Measurements from ENCODE around the gene HSPA12A. TPM values are rescaled to one million over a fixed set of nuclear protein-coding genes. Genes with fewer than 3 reads are reported as not detected.

Gene HSPA12A
- total RNA-seq, 1 experiment from 2014 or later, result 3.1 TPM

DNA sequence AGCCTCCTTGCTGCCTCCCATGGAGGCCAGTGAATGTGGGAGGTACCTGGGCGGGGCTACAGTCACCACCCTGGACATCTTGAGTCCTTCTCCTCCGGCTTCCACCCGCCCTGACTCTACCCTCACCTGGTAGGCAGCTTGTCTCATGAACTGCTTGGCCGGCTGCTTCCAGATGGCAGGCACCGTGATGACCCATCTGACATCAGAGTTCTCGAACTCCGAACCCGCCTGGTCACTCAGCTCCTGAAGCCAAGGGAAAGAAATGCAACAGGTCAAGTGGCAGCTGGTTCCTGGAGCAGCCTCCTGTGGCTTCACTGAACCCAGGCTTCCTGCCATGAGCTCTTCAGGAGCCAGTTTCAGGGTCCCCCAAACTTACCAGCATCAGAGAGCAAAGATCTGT, 50.1 kb downstream of the HSPA12A start:
- DNase-seq (ENCODE audit: low read depth), result no peak

DNA sequence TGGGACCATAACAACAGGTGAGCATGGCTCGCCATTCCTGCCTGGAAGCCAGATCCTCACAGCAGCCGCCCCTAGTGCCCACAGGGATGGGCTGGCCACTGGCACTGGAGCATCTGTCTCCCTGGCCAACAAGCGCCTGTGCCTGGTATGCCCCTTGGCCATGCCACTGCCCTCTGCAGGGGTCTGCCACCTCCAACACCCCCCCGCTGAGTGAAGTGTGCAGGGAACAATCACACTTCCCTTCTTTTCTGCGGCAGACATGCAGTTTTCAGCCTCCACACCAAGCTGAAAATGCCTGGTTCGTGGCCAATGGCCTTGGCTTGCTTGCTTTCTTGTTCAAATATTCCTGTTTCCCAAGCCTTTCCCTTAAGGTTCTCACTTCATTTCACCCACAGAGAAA, 50.7 kb downstream of the HSPA12A start:
- no peak for DNase-seq (ENCODE audit: low read depth)

DNA sequence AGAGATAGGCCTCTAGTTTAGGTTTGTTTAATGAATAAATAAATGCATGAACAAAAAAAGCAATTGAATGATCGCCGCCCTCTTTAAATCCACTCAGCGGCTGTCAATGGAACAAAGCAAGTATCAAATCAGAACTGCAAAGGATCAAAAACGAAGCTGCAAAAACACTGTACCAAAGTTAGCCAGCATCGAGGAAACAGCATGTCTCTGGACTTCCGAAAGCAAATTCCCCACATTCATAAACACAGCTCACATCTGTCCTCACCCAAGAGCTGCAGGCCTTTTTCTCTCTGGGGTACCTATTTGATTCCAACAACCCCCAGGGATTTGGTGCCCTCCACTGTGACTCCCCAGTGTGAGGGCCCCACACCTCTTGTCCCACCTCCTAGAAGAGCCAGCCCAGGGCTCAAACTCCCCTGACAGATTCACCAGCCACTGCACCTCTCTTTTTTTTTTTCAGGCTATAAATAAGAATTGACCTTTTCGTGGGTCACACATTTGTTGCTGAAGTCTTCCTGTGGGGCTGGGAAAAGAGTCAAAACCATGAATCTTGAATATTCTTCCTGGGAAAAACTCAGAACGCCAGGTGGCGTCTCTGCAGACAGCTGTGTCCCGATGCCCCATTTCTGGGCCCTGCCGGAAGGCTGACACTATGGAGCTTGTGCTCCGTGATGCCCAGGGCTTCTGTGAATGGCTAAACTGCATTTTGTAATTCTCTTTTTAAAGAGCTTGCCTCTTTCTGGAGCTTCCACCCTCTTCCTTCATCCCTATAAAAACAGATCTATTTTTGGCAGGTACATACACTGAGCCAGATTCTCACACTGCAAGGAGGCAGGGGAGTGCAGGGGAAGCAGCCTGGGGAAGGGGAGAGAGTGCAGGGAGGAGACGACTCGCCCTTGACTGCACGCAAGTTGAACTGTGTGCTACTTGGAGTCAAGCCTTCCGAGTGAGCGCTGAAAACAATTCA, 51.7 kb downstream of the HSPA12A start:
- no peak for DNase-seq (ENCODE audit: low read depth)

DNA sequence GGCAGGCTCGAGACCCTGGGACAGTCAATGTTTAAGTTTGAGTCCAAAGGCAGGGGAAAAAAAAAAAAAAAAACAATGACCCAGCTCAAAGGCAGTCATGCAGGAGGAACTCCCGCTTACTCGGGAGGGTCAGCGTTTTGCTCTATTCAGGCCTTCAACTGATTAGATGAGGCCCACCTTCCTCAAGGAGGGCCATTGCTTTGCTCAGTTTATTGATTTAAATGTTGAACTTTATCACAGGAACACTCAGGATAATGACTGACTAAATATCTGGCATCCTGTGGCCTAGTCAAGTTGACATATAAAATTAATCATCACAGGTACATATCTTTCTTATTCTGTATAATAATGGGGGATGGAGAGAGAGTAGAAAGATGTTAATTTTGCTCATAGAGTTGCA, 52.6 kb downstream of the HSPA12A start:
- DNase-seq (ENCODE audit: low read depth), result no peak

DNA sequence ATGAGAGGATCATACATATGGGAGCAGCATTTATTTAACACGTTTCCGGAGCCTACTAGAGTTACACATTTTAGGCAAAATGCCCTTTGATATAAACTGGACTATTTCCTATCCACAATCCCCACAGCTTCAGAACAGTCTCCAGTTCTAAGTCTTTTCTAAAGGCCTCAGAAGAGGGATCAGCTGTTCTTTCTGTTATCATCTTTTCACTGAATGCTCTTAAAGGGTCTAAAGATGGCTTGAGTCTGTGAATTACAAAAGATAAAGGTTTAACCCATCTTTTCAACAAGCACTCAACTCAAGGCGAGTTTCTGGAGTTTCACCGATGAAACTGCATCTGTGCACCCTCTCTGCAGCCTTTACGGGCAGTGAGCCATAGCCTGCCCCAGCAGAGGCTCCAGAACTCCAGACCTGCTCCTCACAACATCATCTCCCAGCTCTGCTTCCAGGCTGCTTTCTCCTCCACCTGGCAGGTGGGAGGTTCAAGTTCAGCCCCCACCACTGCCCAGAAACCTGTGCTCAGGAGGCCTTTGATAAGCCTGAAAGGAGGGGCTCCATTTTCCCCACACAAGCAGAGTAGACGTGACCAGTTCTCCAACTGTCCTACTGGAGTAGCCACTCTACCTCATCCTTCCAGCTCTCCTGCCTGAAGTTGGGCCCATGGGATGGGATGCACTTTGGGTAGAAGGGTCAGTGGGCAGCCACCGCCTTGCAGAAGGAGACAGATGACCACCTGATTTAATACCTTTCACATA, 53.4 kb downstream of the HSPA12A start:
- DNase-seq (ENCODE audit: low read depth), result no peak

DNA sequence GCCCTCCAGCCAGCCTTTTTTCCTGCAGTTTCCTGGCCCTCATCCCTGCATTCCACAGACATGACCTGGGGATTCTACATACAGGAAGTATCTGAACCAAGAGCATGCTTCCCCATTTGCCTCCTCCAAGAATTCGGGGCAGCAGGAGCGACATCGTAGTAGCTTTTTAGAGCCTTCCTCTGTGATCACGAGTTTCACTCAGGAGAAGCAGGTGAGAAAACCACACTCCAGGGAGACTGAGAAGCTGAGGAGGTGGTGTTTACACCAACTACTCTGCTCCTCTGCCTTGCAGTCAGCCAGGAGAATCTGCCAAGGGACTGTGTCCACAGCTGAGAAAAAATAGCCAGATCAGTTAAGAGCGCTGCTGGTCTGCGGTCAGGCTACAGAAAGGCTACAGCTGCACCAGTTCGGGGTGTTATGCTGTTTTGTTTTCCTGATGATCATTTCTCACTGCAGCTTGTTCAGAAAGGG, 54.1 kb downstream of the HSPA12A start:
- DNase-seq (ENCODE audit: low read depth), result no peak

DNA sequence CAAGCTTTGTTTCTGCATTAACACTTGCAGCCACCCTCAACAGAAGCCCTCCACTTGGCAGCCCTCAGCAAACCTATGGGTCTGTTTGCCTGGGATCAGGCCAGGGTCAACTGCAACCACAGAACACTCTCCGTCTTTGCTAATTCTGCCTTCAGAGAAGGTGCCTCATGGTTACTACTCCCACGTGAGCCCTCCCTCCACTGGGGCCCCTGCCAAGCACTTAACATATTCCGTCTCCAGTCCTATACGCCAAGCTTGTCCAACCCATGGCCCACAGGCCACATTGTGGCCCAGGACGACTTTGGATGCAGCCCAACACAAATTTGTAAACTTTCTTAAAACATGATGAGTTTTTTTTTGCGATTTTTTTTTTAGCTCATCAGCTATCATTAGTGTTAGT, 54.7 kb downstream of the HSPA12A start:
- no peak for DNase-seq (ENCODE audit: low read depth)

DNA sequence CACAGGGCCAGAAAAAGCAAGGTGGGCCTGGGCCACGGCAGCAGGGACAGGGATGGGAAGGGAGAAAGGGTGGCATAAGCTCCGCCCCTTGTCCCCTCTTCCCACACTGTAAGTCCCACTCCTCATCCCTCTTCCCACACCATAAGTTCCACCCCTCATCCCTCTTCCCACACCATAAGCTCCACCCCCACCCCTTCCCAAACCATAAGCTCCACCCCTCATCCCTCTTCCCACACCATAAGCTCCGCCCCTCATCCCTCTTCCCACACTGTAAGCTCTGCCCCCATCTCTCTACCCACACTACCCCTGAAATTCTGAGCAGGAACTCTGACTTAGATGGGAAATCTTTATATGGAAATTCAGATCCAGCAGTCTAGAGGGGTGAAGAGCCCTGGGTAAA, 55.7 kb downstream of the HSPA12A start:
- no peak for DNase-seq (ENCODE audit: low read depth)

DNA sequence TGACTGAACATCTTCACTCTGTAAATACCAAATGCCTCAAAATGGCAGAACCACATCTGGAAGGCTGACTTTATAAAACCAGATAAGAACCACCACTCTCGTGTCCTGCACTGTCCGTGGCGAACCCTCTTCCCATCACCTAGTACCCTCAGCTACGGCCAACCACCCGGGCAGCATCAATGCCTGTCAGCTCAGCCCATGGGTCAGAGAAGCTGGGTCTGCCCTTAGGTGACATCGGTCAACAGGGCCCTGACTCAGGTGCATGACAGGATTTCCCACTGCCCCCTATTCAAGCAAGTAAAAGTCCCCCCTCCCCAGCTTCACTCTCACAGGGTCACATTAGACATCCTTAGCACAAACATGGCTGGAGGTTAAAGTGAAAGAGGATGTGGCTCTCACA, 56.6 kb downstream of the HSPA12A start:
- no peak for DNase-seq (ENCODE audit: low read depth)

DNA sequence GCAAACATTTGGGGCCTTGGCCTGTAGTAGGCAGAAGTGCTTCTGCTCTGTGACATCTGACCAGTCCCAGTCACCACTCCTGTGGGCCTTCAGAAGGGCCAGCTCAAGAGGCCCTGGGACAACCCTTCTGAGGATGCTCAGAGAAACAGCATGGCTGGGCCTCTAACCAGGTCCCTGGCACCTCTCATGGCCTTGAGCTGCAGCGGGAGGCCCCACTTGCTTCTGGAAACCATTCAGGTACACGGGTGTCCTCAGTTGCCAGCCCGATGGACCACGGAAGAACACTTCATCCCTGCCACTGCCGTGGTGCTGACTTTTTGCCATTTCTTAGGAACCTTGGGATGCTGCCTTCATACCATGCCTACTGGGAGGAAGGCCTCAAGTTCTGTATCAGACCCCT, 57.6 kb downstream of the HSPA12A start:
- no peak for DNase-seq (ENCODE audit: low read depth)

DNA sequence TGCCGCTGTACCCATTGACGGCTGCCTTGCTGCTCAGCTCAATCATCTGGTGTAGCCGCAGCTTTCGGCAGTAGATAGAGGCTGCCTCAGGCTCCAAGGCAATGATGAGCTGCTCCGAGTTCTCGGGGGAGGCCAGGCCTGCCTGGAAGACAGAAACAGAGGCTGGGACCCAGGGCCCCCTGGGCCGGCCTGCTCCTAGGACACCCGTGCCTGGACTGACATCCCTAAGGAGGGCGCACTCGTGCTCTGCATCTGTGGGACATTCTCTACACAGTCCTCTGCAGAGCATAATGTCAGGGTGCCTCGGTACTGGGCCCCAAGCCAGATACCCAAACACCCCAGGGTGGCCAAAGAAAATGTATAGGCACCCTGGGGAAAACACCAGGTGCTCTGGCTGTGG, 58.5 kb downstream of the HSPA12A start:
- DNase-seq (ENCODE audit: low read depth), result no peak

DNA sequence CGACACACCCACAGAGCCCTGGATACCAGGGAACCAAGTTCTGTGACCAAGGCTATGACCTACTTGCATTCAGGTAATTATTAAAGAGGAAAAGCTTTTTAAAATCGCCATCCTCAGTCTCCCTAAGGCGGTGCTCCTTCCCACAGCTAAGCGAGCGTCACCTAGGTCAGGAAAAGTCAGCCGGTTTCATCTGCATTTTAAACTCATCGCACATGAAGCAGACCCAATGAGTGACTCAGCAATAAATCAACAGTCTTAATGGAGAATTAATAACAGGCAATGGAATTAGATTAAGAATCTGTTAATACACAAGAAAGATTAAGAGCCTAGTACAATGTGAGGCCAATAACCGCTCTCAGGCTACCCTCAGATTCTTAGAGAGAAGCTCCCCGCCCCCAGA, 59.2 kb downstream of the HSPA12A start:
- DNase-seq (ENCODE audit: low read depth), result no peak

DNA sequence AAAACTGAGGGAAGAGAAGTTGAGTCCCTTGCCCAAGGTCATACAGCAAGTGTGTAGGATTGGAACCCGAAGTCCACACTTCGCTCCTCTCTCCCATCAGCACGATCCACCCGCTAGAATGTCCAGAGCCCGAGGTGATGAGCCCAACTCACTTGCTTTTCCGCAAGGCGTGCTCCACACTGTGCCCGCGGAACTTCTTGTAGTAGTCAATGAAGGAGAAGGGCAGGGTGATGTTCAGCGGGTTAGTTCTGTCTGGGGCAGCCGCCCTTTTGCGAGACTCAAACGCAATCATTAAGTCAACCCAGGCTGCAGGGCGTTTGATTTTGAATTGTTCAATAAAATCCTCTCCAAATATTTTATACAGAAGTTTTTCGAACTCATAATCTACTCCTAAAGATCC, 63.0 kb downstream of the HSPA12A start:
- no peak for DNase-seq (ENCODE audit: low read depth)

DNA sequence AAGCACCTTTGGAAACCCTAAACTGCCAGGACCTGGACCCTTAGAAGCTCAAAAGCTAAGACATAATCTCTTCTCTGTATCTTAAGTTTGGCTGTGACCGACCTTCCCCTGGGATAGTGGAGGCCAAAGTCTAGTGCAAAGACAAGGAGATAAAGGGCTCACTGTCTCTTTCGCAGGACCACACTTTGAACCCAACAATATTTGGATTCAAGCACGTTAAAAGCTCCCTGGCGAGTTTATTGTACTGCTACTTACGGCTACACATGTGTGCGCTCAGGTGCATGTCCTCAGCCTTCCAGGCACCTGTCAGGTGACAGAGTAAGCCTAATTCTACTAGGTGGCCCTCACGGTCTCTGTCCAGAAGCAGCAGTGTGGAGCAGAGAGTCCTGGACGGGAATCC, 65.7 kb downstream of the HSPA12A start:
- DNase-seq (ENCODE audit: low read depth), result no peak

DNA sequence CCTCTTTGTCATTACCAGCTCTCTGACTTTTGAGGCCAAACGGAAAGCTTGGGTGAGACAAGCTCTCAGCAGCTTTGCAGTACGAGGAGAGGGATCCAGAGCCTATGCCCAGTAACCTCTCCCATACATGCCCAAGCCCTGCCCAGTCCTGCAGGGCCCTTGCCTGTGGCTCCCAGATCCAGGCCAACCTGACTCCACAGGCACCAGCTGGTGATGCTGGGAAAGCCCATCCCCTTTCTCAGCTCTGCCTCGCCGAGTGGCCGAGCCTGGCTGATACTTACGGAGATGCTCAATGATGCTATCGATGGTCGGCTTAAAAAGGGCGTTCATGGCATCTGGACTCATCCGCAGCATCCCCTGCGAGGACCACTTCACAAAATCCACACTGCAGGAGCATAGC, 66.2 kb downstream of the HSPA12A start:
- no peak for DNase-seq (ENCODE audit: low read depth)

DNA sequence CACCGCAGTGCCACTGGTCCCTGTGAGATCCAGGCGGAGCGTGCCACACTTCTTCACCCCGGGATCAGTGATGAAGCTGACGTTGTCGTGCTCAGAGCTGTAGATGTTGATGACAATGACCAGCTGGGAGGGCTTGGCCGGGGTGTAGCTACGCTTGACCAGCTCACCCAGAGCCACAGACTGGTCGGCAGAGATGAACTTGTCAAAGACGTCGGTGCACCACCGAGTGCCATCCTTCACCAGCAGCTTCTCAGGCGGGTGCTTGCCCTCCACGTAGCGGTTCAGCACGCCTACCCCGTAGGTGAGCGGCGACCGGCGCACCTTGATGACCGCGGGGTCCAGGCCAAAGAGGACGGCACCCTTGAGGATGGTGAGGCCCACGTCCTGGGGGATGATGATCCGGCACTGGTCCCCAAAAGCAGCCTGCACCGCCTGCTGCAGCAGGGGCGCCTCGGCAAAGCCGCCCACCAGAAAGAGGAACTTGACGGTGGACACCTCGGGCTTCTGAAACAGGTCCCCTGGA, 67.4 kb downstream of the HSPA12A start:
- DNase-seq (ENCODE audit: low read depth), result no peak

DNA sequence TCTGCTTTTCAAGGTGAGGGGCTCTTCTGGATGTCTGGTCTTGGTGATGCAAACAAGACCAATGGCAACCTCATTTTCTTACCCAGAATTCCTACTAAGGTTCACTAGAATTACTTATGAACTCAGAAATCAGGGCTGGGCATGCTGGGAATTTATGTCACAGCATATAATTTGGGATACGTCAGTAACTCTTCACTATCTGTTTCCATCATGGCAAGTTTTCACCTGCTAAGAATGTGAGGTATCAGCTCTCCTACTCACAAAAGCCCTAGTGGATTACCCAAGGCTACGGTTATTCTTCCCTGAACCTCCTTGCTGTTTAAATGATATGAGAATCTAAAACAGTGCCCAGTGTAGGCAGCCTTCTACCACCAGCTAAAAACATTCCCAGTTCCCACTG, 68.5 kb downstream of the HSPA12A start:
- no peak for DNase-seq (ENCODE audit: low read depth)

DNA sequence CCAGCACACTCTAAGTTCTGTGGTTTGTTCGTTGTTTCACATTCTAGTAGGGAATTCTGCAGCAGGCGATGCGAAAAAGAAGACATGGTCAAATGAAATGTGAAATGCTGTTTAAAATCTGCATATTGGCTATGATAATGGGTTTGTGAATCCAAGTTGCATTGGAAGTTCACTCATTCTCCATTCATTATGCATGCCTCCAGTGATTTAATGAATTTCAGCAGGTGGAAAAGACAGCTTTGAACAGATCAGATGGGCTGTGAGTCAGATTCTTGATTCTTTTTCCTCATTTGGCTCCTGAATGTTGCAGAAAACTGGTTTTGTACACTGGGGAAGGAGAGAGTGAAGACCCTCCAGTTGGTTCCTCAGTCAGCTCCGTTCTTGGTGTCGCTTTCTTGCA, 69.5 kb downstream of the HSPA12A start:
- no peak for DNase-seq (ENCODE audit: low read depth)

DNA sequence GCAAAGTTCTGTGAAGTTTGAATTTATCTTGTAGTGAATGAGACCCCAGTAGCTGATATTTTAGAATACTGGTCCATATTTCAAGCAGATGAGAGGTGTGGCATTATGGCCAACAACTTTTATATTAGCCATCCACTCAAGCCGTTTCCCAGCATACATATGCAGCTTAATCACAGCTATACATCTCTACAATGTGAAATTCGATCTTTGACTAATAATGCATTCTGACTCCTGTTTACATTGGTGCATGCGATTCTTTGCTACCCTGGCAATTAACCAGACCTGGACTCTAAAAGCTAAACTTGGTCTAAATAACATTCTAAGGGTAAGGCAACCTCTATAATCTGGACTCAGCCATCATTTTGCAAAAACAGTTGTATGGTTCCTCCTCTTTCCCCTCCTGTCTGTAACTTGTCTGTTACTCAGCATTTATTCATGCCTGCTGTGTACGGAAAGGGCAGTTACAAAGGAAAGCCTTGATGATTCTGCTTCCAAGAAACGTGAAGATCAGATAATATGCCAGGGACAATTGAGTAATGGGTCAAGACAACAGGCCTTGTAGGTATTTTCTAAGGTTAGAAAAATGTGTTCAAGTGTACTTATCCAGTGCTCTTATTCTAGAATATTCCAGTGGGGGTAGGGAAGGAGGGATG, 71.0 kb downstream of the HSPA12A start:
- DNase-seq (ENCODE audit: low read depth), result no peak

DNA sequence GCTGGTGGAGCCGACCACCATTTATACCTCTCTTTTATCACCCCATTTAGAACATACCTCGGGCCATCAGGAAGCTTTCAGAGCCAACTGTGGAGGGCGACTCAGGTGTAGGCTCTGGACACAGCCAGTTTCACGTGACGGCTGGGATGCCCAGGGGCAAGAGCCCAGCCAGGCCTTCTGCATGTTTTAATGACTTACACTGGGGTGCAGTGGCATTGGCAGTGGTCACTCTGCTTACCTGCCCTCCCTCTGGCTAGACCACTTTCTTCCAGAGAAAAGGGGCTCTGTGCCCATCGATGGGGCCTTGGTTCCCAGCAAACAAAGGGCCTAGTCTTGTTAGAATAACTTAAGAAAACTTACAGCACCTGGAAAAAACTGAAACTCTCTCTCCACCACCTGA, 71.7 kb downstream of the HSPA12A start:
- no peak for DNase-seq (ENCODE audit: low read depth)

DNA sequence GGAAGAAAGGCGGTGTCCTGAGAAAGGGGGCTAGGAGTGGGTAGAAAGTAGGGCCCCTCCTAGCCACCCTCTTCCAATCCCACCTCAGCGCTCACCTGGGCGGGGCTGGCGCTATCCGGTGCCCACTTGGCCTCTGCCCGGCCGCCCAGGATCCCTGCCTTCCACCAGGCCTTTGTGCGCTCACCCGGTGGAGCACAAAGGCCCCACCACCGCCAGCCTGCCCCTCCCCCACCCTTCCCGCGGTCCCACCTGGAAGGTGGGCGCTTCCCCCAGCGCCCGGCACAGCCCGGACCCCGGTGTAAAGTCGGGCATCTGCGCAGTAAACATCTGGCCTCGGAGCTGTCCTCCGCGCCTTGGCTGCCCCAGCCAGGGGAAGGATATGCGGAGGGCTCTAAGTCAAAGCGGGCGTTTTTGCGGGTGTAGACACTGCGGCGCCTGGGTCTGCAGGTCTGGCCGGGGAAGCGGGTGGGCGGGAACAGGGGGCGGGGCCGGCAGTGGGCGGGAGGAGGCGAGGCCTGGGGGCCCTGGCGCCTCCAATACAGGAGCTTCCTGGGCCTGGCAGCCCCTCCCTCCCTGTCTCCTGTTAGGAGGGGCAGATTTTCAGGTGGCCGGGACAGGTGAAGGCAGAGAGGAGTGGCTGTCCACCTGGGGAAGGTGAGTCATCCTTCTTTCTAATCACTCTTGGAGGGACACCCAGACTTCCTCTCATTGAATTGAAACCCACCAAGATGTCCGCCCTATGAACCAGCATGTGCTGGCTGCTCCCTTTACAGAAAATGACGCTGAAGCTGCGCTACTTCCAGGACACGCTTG, 72.3 kb downstream of the HSPA12A start:
- DNase-seq (ENCODE audit: low read depth), result no peak
